ENCODE measurements around the gene PCP4.
"Not testable (repeated sequence)": the region's sequence is repeated elsewhere in the genome, so short reads cannot be mapped to it uniquely, and the experiment has no call there.

The PCP4 gene

DNA sequence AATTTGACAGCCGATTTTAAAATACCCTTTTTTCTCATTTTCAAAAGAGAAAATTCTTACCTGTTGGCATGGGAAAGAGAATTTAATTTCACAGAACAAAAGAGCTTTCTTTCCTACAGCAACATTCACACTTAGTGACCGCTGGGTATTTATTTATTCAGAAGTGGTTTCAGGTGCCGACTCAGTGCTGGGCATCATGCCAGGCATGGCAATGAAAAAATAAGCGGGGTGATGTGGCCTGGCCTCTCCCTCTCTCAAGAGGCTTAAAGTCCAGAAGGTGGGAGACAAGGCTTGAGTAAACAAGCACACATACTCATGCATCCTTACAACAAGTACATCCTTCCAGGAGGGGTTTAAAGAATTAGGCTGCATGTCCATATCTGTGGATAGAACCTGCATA lies 4.1 kb upstream of the PCP4 start:
- no peak for DNase-seq (ENCODE audit: low read depth in 2 of 2, low spot score in 1 of 2)

DNA sequence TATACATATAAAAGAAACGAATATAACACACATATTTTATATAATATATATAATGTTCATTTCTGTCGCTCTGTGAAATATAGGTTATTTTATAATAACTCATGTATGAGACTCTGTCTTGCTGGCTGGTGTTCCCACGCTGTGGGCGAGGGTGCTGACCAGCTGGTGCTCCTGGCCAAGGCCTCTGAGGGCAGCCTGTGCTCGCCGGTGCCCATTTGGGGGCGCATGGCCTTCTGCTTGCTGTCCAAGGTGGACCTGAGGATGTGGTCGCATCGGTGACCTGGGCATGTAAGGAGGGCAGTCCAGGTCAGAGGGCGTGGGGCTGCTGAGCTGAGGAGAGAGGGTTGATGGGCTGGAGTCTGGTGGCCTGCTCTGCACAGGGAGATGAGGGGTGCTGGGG lies 1.1 kb upstream of the PCP4 start:
- no peak for DNase-seq (ENCODE audit: low read depth in 2 of 2, low spot score in 1 of 2)

GRCh38 chr21:39869141-39869818 lies 2.0 kb downstream of the PCP4 start:
- no peak for DNase-seq (ENCODE audit: low read depth in 2 of 2, low spot score in 1 of 2)

DNA sequence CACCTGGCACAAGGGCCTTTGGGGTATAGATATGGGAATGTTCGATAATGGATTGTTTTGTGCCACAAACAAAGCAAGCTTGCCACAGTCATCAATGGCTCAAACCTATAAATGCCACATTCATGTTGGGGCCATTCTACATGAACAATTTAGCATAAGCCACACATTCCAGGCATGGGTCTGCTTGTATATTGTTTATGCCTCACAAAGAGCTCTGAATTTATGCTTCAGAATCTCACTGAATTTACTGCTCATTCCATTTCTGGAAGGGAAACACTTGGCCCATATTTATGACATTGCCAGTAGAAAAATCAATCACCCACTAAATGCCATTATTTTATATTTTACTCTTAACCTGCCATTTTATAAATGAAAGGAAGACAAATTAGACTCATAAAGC lies 6.4 kb downstream of the PCP4 start:
- no peak for DNase-seq (ENCODE audit: low read depth in 2 of 2, low spot score in 1 of 2)

GRCh38 chr21:39874206-39874605 lies 7.0 kb downstream of the PCP4 start:
- no peak for DNase-seq (ENCODE audit: low read depth in 2 of 2, low spot score in 1 of 2)

GRCh38 chr21:39874759-39875158 lies 7.5 kb downstream of the PCP4 start:
- DNase-seq (ENCODE audit: low read depth in 2 of 2, low spot score in 1 of 2), result no peak

DNA sequence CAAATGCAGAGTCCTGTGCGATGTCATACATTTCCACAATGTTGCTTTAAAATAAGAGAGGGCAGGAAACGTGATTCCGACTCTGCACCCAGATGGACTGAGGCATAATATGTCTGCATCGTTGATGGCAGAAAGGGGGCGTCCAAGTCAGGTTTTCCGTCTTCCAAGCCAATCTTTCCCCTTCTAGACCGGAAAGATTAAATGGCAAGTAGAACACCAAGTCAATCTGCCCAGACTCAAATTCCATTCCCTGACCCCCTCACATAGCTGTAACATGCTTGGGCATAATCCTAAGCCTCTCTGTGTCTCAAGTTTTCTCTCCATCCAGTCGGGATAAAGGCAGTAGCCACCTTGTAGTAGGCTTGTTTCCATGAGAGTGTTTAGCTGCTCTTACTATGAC lies 14.4 kb downstream of the PCP4 start:
- no peak for DNase-seq (ENCODE audit: low read depth in 2 of 2, low spot score in 1 of 2)

- no peak for DNase-seq (ENCODE audit: low read depth in 2 of 2, low spot score in 1 of 2)
Observed at GRCh38 chr21:39882151-39882838, 15.1 kb downstream of the PCP4 start.

DNA sequence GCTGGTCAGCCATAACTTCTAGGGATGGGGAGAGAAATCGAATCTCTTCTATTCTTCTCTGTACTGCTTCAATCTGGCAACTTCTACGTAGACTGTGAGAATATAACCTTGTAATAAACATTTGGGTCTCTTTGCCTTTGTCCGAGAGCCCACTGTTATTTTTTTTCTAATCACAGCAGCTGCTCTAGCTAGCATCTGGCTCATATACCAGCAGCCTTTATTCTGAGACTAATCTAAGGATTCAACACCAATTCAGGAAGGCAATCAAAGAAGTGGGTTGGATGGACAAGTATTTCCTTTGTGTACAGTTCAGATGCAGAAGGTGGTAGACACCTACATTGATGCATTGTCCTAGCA lies 15.6 kb downstream of the PCP4 start:
- DNase-seq (ENCODE audit: low read depth in 2 of 2, low spot score in 1 of 2), result no peak

- no peak for DNase-seq (ENCODE audit: low read depth in 2 of 2, low spot score in 1 of 2)
Observed at GRCh38 chr21:39885119-39885848, 18.0 kb downstream of the PCP4 start.

- no peak for DNase-seq (ENCODE audit: low read depth in 2 of 2, low spot score in 1 of 2)
Observed at GRCh38 chr21:39888848-39889247, 21.6 kb downstream of the PCP4 start.

GRCh38 chr21:39891111-39891510 lies 23.9 kb downstream of the PCP4 start:
- no peak for DNase-seq (ENCODE audit: low read depth in 2 of 2, low spot score in 1 of 2)

GRCh38 chr21:39891863-39892262 lies 24.6 kb downstream of the PCP4 start:
- not testable (repeated sequence) for DNase-seq (ENCODE audit: low read depth in 2 of 2, low spot score in 1 of 2)

DNA sequence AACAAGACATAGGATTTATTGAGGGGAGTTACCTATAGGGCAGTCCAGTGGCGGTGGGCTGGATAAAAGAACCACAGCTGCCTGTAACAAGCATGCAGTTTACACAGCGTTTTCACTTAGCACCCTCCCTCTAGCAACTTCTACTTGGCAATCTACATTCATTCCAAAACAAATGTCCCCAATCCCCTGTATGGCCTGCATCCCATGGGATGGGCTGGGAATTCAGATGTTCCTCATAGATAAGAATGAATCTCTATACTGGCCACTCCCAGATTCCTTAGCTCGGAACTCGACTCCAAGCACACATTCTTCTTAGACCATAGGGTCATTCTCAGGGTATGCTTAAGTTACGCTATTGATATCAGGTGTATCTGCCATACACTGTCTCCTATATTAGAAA lies 33.3 kb downstream of the PCP4 start:
- no peak for DNase-seq (ENCODE audit: low read depth in 2 of 2, low spot score in 1 of 2)

GRCh38 chr21:39900911-39901310 lies 33.7 kb downstream of the PCP4 start:
- no peak for DNase-seq (ENCODE audit: low read depth in 2 of 2, low spot score in 1 of 2)

GRCh38 chr21:39902986-39903385 lies 35.7 kb downstream of the PCP4 start:
- no peak for DNase-seq (ENCODE audit: low read depth in 2 of 2, low spot score in 1 of 2)

DNA sequence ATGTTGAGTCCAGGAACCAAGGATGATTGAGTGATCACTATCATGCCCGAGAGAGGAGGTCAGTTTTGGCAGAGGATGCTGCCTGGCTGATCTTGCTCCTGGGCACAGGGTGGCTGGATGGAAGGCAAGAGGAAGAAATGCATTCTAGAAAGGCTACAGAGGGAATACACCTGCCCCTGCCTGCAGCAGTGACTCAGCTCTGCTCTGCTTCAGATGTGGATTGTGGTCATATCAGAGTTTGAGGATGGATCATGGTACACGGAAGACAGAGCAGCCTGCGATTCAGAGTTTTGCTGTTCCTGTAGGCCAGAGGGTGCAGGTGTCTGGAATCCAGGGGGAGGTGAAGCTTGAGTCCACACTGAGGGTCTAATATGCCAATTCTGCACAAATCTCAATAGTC lies 37.2 kb downstream of the PCP4 start:
- DNase-seq (ENCODE audit: low read depth in 2 of 2, low spot score in 1 of 2), result no peak

GRCh38 chr21:39908265-39908923 lies 41.2 kb downstream of the PCP4 start:
- DNase-seq (ENCODE audit: low read depth in 2 of 2, low spot score in 1 of 2), result no peak

- DNase-seq (ENCODE audit: low read depth in 2 of 2, low spot score in 1 of 2), result no peak
Observed at GRCh38 chr21:39911286-39912199, 44.3 kb downstream of the PCP4 start.

- DNase-seq (ENCODE audit: low read depth in 2 of 2, low spot score in 1 of 2), result no peak
Observed at GRCh38 chr21:39913706-39914305, 46.6 kb downstream of the PCP4 start.

Measured in stimulated activated CD8-positive, alpha-beta memory T cell treated with anti-CD3 and anti-CD28 coated beads, Interleukin-4, amount 100 ng/mL, for 4 hours (primary cell).